Activated CD8-positive, alpha-beta memory T cell treated with anti-CD3 and anti-CD28 coated beads for 36 hours (primary cell): ENCODE measurements around the gene VPS36. TPM values are rescaled to one million over a fixed set of nuclear protein-coding genes. Genes with fewer than 3 reads are reported as not detected.
"Not testable (repeated sequence)": the region's sequence is repeated elsewhere in the genome, so short reads cannot be mapped to it uniquely, and the experiment has no call there.

Experiments used
- CTCF ChIA-PET: fragments of 350-600 bp; sonication (Branson Sonifier 250); formaldehyde crosslinking; loops from one replicate; lab custom pipeline; 2021; ENCODE audit warnings: antibody characterized with exemption; lab: Charles Lee
- POLR2A ChIA-PET: fragments of 350-600 bp; sonication (Branson Sonifier 250); formaldehyde crosslinking; loops from one replicate; lab custom pipeline; 2021; ENCODE audit warnings: antibody characterized with exemption; lab: Charles Lee
- total RNA-seq, 2 experiments: library from RNA; stranded (reverse); gene quantifications; one replicate each; pipeline ENCODE4 v1.2.3, GENCODE V29; 2021

The VPS36 gene
- total RNA-seq, 2 experiments from 2014 or later, result 33.5 to 36.5 TPM

DNA sequence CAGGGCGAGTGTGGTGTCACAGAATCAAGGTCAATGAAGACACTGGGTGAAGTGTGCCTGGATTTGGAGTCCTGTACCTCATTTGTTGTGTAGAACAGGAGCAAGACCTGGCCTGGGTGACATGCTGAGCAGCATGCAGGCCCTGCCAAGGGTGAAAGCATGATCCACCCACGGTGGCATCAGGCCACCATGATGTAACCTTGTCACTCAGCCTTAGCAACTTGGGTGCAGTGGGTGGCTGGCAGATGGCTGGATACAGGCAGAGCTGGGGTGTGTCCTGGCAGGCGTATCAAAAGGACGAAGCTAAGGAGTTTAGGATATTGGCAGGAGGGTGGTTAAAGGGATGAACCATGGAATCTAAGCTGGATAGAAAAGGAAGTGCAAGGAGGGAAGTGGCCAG lies 54.7 kb downstream of the VPS36 start:
- ChIA-PET CTCF (no interaction called here), POLR2A (no interaction called here)

- POLR2A ChIA-PET, result no interaction called here
- CTCF ChIA-PET, result no interaction called here
These were observed 55.8 kb downstream of the VPS36 start for GRCh38 chr13:52394586-52394985.

- POLR2A ChIA-PET, result no interaction called here
- CTCF ChIA-PET, result no interaction called here
These were observed 56.7 kb downstream of the VPS36 start for GRCh38 chr13:52393572-52394357.

- ChIA-PET CTCF (interaction anchor here (0.9 kb wide), 1 partner anchor 63 kb away, joined by 3 read pairs; the partner anchor contains the start of gene VPS36), POLR2A (no interaction called here)
These were observed 62.7 kb downstream of the VPS36 start for GRCh38 chr13:52387721-52388120.

DNA sequence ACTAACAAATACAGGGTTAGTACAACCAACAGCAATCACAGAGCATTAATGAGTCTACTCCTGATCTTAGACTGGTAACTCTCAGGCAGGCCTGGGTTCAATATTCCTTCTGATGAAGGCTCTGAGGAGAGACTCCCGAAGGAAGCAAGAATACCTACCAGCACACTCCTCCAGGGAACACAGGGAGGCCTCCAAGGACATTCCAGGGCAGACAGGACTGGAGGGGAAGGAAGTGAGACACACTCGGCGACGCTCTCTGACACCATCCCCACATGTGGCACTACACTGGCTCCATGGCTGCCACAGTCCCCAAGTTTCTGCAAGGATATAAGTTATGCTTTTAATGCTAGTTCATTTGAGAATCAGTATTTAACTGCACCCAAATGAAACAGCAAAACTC lies 64.6 kb downstream of the VPS36 start:
- ChIA-PET POLR2A (no interaction called here), CTCF (no interaction called here)

DNA sequence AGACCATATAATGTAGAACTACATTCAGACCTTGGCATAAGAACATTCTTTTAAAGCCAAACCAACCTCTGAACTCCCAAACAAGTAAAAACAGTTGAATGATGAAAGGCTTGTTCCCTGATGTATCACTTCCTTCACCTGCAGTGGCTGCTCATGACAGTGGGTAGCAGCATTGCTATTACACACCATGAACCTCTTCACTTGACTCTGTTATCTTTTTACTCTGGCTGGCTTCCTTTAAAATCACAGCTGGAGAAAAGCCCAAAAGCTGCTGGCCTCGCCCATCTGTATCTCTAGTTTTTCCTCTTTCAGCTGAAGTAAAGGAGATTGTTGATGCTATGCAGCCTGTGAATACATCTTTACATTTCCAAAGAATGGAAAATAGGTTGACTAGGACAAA lies 67.1 kb downstream of the VPS36 start:
- ChIA-PET POLR2A (no interaction called here), CTCF (no interaction called here)

DNA sequence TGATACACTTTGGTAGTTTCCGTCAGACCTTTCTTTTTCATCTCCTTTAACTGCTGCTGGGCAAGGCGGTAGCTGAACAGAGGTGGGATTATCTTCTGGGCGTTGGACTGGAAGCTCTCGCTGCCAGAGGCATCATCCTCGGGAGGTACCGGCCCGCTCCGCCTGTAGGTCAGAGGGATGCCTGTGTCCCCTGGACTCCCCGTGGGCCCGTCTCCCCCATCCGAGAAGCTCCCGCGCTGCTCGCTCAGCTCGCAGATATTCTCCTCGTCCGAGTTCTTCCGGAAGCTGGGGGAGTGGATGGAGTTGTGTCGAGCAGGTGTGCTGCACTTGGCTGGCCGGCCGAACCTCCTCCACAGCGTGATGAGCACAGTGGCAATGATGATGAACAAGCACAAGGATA lies 72.1 kb downstream of the VPS36 start:
- POLR2A ChIA-PET, result interaction anchor here (0.6 kb wide), 1 partner anchor 1158 kb away, joined by 4 read pairs; no protein-coding TSS in a partner anchor
- CTCF ChIA-PET, result no interaction called here

DNA sequence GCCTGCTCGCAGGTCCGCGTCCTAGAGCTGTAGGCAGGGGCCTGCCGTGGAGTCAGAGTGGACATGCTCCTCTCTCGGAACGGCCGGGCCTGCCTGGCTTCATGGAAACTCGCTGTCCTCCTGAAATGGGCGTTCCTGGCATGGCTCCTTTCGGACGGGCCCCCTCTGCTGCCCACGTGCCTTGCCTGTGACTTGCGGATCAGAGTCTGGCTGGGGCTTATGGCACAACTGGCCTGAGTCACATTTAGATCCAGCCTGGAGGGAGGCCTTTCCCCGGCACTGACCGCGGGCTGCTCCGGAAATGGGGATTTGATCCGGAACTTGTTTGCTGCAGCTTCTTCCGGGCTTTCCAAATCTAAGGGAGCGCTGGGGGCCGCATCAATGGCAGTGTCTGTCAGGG lies 72.5 kb downstream of the VPS36 start:
- POLR2A ChIA-PET, result interaction anchor here (0.6 kb wide), 1 partner anchor 1158 kb away, joined by 4 read pairs; no protein-coding TSS in a partner anchor

GRCh38 chr13:52374873-52375411 lies 75.5 kb downstream of the VPS36 start:
- CTCF ChIA-PET, result interaction anchor here (0.7 kb wide), 1 partner anchor 15 kb away, joined by 3 read pairs; no protein-coding TSS in a partner anchor

More for the DNA sequence above, 72.5 kb downstream of the VPS36 start:
- CTCF ChIA-PET, result no interaction called here

DNA sequence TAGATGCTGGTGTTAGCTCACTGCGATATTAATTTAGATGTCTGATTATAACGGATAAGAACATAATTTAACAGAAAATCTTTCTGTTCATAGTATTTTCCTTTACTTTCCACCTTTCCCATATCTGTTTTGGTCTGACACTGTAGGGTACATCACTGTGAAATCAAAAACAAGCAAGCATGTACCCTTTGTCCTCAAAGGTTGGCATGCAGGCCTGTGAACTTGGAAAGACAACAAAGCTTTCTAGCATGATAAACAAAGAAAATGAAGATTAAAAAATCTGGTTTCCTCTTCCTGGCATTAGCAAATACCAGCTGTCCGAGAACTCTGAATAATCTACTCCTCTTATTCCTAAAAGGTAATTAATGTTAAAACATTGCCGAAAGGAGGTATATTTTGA lies 76.0 kb downstream of the VPS36 start:
- CTCF ChIA-PET, result no interaction called here

More at GRCh38 chr13:52374873-52375411, 75.5 kb downstream of the VPS36 start:
- POLR2A ChIA-PET, result no interaction called here

GRCh38 chr13:52373277-52373676 lies 77.2 kb downstream of the VPS36 start:
- POLR2A ChIA-PET, CTCF ChIA-PET: not testable (repeated sequence)

More for the DNA sequence above, 76.0 kb downstream of the VPS36 start:
- POLR2A ChIA-PET, result no interaction called here

- POLR2A ChIA-PET, result no interaction called here
These were observed 78.6 kb downstream of the VPS36 start for GRCh38 chr13:52371736-52372247.

DNA sequence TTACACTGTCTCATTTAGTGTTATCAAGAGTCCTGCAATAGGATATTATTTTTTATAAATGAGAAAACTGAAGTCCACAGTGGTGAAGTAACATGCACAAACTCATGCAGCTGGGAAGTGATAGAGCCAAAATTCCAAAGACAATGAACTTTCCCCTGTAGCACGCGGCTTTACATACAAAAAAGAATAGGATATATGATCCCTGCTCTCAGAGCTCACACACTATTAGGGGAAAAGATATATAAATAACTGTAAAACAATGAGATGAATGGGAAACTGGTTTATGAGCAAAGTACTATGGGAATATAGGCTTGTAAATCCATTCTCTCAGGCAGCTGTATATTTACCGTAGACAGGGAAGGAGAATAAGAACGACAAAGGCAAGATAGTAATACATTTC lies 84.1 kb downstream of the VPS36 start:
- ChIA-PET POLR2A (no interaction called here), CTCF (no interaction called here)

More at GRCh38 chr13:52371736-52372247, 78.6 kb downstream of the VPS36 start:
- CTCF ChIA-PET, result interaction anchor here (0.7 kb wide), 1 partner anchor 256 kb away, joined by 4 read pairs; no protein-coding TSS in a partner anchor

Other genes starting within 250 kb of the VPS36 start
- under 1 TPM; 0.21 to 0.34 TPM for gene THSD1, start 44.5 kb downstream of the VPS36 start, total RNA-seq
- 10 to 100 TPM; 37.4 to 42.9 TPM for gene CKAP2, start 4.8 kb upstream of the VPS36 start, total RNA-seq
- 1 to 10 TPM; 8.2 to 9.8 TPM for gene HNRNPA1L2, start 191.8 kb upstream of the VPS36 start, total RNA-seq
- gene SUGT1, start 202.2 kb upstream of the VPS36 start, total RNA-seq, result 10 to 100 TPM; 63.6 to 65.6 TPM